GM12878 (cell line): ENCODE measurements around the gene CIB4. TPM values are rescaled to one million over a fixed set of nuclear protein-coding genes. Genes with fewer than 3 reads are reported as not detected.

Source experiments
- ATAC-seq: fragments of 200-7000 bp; cut with Tn5 transposase; 3 replicates; pipeline ENCODE4 v1.9.1; 2020; ENCODE audit warnings: mild to moderate bottlenecking, moderate library complexity
- BruUV-seq: library from RNA; stranded (reverse); fragments of 400-500 nt; replicated peaks from 2 replicates; lab custom pipeline; 2021; lab: Mats Ljungman, UMichigan
- CTCF ChIA-PET: fragments of 300-600 bp; sonication (Branson Sonifier 250); formaldehyde crosslinking; extraction: SDS; loops from one replicate; lab custom pipeline; 2021; ENCODE audit warnings: inconsistent platforms; lab: Yijun Ruan, JAX
- POLR2A ChIA-PET: fragments of 350-600 bp; formaldehyde crosslinking; extraction: SDS; loops from one replicate; lab custom pipeline; 2021; ENCODE audit warnings: inconsistent platforms; lab: Charles Lee
- RAD21 ChIA-PET: fragments of 300-600 bp; sonication (Branson Sonifier 250); formaldehyde crosslinking; loops from one replicate; lab custom pipeline; 2023; ENCODE audit warnings: antibody characterized with exemption; ENCODE audit not compliant: unreplicated experiment; lab: Charles Lee
- SMC1A ChIA-PET: fragments of 300-600 bp; sonication (Branson Sonifier 250); formaldehyde crosslinking; loops from one replicate; lab custom pipeline; 2023; ENCODE audit not compliant: unreplicated experiment, uncharacterized antibody; lab: Charles Lee
- DNase-seq: peaks from one replicate; pipeline ENCODE4 v3.0.0-alpha.2; 2011; ENCODE audit warnings: low read depth, low spot score
- FAIRE-seq: peaks from 3 replicates; lab custom pipeline; 2011; peaks lifted over from hg19 to GRCh38; lab: Jason Lieb, UNC
- H2AFZ ChIP-seq: 2 replicates; pipeline ENCODE4 v1.6.0; 2011; ENCODE audit warnings: low read depth, low read length, control low read depth; ENCODE audit not compliant: control insufficient read depth
- H3K27ac ChIP-seq: 2 replicates; pipeline ENCODE4 v1.5.1; 2011; ENCODE audit warnings: control low read depth; ENCODE audit not compliant: control insufficient read depth, insufficient read depth
- H3K27me3 ChIP-seq, 2 experiments: replicated peaks in 1 of 2; 2 replicates each; pipeline versions ENCODE4 v1.6.0 to v1.6.1; 2011; ENCODE audit warnings: low read length in 1 of 2; ENCODE audit not compliant: control insufficient read depth in 2 of 2, insufficient read depth in 2 of 2
- H3K36me3 ChIP-seq, 2 experiments: 2 replicates each; pipeline ENCODE4 v1.5.1; 2011; ENCODE audit warnings: low read length in 1 of 2; ENCODE audit not compliant: control insufficient read depth in 2 of 2, insufficient read depth in 2 of 2
- H3K4me1 ChIP-seq: 2 replicates; pipeline ENCODE4 v1.6.1; 2011; ENCODE audit warnings: mild to moderate bottlenecking, low read length, moderate library complexity, mixed read lengths; ENCODE audit not compliant: control insufficient read depth, insufficient read depth
- H3K4me2 ChIP-seq: 2 replicates; pipeline ENCODE4 v1.6.0; 2011; ENCODE audit warnings: control low read depth; ENCODE audit not compliant: control insufficient read depth, insufficient read depth
- H3K4me3 ChIP-seq: fragments of 200-600 bp; sonication (generic); 2 replicates; pipeline ENCODE4 v1.5.1; 2016
- H3K79me2 ChIP-seq: 2 replicates; pipeline ENCODE4 v1.6.0; 2011; ENCODE audit warnings: low read length; ENCODE audit not compliant: control insufficient read depth, insufficient read depth
- H3K9ac ChIP-seq: 2 replicates; pipeline ENCODE4 v1.8.0; 2011; ENCODE audit warnings: low read length, control low read depth, mixed read lengths; ENCODE audit not compliant: control insufficient read depth, insufficient read depth
- H3K9me3 ChIP-seq: replicated peaks from 3 replicates; pipeline ENCODE4 v1.5.1; 2011; ENCODE audit warnings: mild to moderate bottlenecking, low read length; ENCODE audit not compliant: control insufficient read depth, insufficient read depth
- H4K20me1 ChIP-seq: 2 replicates; pipeline ENCODE4 v1.6.0; 2011; ENCODE audit not compliant: control insufficient read depth, insufficient read depth
- CREB1 ChIP-seq: IDR thresholded peaks from 2 replicates; pipeline ENCODE4 v1.6.1; 2012; ENCODE audit warnings: low read depth, mild to moderate bottlenecking, inconsistent platforms
- CREM ChIP-seq: IDR thresholded peaks from 2 replicates; pipeline ENCODE4 v1.6.1; 2014; ENCODE audit warnings: antibody characterized with exemption, low read depth
- EZH2 ChIP-seq: IDR thresholded peaks from 2 replicates; pipeline ENCODE4 v1.6.1; 2012; ENCODE audit warnings: low read depth, mild to moderate bottlenecking, control low read depth, inconsistent platforms, low read length, borderline replicate concordance; ENCODE audit not compliant: control insufficient read depth
- NR2C2 ChIP-seq: IDR thresholded peaks from 2 replicates; pipeline ENCODE4 v1.6.1; 2011; ENCODE audit warnings: borderline replicate concordance, low read depth; ENCODE audit not compliant: control insufficient read depth, insufficient read length
- RAD51 ChIP-seq: fragments of 450-650 bp; IDR thresholded peaks from 2 replicates; pipeline ENCODE4 v1.6.1; 2016; ENCODE audit warnings: moderate library complexity, mild to moderate bottlenecking, inconsistent platforms
- TCF7 ChIP-seq: IDR thresholded peaks from 2 replicates; pipeline ENCODE4 v1.6.1; 2014; ENCODE audit warnings: antibody characterized with exemption, borderline replicate concordance
- WGBS: methylation state at CpG from one replicate; pipeline ENCODE4 v1.1.6; 2016; ENCODE audit warnings: low lambda C conversion rate; ENCODE audit not compliant: insufficient replicate concordance, insufficient coverage; ENCODE audit errors: missing lambda C conversion rate; 5-methylcytosine and 5-hydroxymethylcytosine counted together
- in situ Hi-C: fragments of 300-500 bp; cut with MboI; formaldehyde crosslinking; loops from 9 replicates; pipeline ENCODE4 v1.14.3; 2018; ENCODE audit warnings: mixed read lengths
- intact Hi-C: fragments of 100-400 bp; cut with micrococcal nuclease; formaldehyde crosslinking; loops from one replicate; pipeline ENCODE4 v1.14.2; 2022; ENCODE audit not compliant: unreplicated experiment
- polyA plus RNA-seq, 11 experiments: library from polyadenylated mRNA; depleted of rRNA in 4 of 11; unstranded in 6 of 11; stranded (reverse) in 5 of 11; fragments of >200 nt; fragmentation: Nextera tagmentation in 4 of 11; fragmentation: Illumina TruSeq in 1 of 11; extraction: Ambion mirVana in 4 of 11; extraction: Trizol in 1 of 11; gene quantifications; 1 replicate in 1 of 11; 2 replicates in 10 of 11; pipeline versions ENCODE4 v1.2.1 to v1.2.3, GENCODE V29; 2011 to 2016; ENCODE audit warnings: inconsistent platforms in 2 of 11, missing spikeins in 2 of 11, low read depth in 1 of 11
- total RNA-seq, 4 experiments: library from RNA; depleted of rRNA in 3 of 4; stranded (reverse); fragments of >200 nt in 3 of 4; fragmentation: Illumina TruSeq in 1 of 4; extraction: Trizol in 1 of 4; gene quantifications; 2 replicates each; pipeline versions ENCODE4 v1.2.1 to v1.2.3, GENCODE V29; 2013 to 2021
- TF ChIP-seq, protein P1 (sequence below): IDR thresholded peaks from 2 replicates; pipeline ENCODE4 v1.6.1; 2012; ENCODE audit warnings: low read depth, low read length, improper control_type of control experiment
- TF ChIP-seq, protein P2 (sequence below): fragments of 150-350 bp; IDR thresholded peaks from 2 replicates; pipeline ENCODE4 v1.6.1; 2014; ENCODE audit warnings: mild to moderate bottlenecking, low read depth, low read length
- TF ChIP-seq, protein P3 (sequence below): fragments of 450-650 bp; IDR thresholded peaks from 2 replicates; pipeline ENCODE4 v1.6.1; 2018; ENCODE audit warnings: mild to moderate bottlenecking, low read depth, moderate library complexity; ENCODE audit not compliant: partially characterized antibody

Gene CIB4
- total and polyA plus RNA-seq, 10 of the 15 experiments (the other 5 are each of a cell fraction or from before 2014, with no cell fraction given) = not detected

DNA sequence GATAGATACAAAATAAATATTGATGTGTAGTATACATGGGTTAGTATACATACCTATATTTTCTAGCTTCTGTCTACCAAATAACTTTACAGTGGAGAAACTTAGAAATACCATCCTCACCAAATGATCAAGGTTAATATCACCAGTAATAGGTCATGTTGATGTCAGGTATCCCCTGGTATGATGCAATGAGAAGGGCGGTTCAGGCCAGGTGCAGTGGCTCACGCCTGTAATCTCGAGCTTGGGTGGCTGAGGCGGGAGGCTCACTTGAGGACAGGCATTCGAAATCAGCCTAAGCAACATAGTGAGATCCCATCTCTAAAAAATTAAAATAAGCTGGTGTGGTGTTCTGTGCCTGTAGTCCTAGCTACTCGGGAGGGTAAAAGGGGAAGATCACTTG lies 38.6 kb downstream of the CIB4 start:
- FAIRE-seq (no peak), ATAC-seq (no peak), DNase-seq (no peak)
- H3K9me3 ChIP-seq = no peaks in the 10 kb centered on the region
- ChIA-PET RAD21 (interaction anchor here (2.7 kb wide), 1 partner anchor 143 kb away, joined by 11 read pairs; no protein-coding TSS in a partner anchor), SMC1A (interaction anchor here (6.2 kb wide), 1 partner anchor 143 kb away, joined by 53 read pairs; no protein-coding TSS in a partner anchor), POLR2A (no interaction called here), CTCF (interaction anchor here (0.6 to 8.3 kb wide), 4 partner anchors 25 to 162 kb away, joined by 3 to 156 read pairs (median 3); no protein-coding TSS in a partner anchor)
- no peaks in the 10 kb centered on the region; a peak in 3 of 4 replicates for H3K27me3 ChIP-seq
- H3K4me2 ChIP-seq = no peak overlapping the region
- intact Hi-C loops = no loop called here
- H2AFZ ChIP-seq = no peak overlapping the region
- WGBS = 44% methylated on average over 6 of the region's 6 CpGs
- H3K27ac ChIP-seq = no peak overlapping the region
- no peaks in the 10 kb centered on the region for H3K4me1 ChIP-seq
- no peaks in the 10 kb centered on the region for H4K20me1 ChIP-seq
- BruUV-seq = no TSS peak
- H3K79me2 ChIP-seq = no peaks in the 10 kb centered on the region
- no peaks in the 10 kb centered on the region for H3K36me3 ChIP-seq
- no peak overlapping the region for H3K9ac ChIP-seq
- TF ChIP-seq CREB1 (no peak), NR2C2 (no peak), TCF7 (no peak), CREM (no peak), RAD51 (no peak), EZH2 (no peak)
- TF ChIP-seq, protein P1, sequence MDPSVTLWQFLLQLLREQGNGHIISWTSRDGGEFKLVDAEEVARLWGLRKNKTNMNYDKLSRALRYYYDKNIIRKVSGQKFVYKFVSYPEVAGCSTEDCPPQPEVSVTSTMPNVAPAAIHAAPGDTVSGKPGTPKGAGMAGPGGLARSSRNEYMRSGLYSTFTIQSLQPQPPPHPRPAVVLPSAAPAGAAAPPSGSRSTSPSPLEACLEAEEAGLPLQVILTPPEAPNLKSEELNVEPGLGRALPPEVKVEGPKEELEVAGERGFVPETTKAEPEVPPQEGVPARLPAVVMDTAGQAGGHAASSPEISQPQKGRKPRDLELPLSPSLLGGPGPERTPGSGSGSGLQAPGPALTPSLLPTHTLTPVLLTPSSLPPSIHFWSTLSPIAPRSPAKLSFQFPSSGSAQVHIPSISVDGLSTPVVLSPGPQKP = no peak
- TF ChIP-seq, protein P2, sequence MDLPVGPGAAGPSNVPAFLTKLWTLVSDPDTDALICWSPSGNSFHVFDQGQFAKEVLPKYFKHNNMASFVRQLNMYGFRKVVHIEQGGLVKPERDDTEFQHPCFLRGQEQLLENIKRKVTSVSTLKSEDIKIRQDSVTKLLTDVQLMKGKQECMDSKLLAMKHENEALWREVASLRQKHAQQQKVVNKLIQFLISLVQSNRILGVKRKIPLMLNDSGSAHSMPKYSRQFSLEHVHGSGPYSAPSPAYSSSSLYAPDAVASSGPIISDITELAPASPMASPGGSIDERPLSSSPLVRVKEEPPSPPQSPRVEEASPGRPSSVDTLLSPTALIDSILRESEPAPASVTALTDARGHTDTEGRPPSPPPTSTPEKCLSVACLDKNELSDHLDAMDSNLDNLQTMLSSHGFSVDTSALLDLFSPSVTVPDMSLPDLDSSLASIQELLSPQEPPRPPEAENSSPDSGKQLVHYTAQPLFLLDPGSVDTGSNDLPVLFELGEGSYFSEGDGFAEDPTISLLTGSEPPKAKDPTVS = no peak
- TF ChIP-seq, protein P3, sequence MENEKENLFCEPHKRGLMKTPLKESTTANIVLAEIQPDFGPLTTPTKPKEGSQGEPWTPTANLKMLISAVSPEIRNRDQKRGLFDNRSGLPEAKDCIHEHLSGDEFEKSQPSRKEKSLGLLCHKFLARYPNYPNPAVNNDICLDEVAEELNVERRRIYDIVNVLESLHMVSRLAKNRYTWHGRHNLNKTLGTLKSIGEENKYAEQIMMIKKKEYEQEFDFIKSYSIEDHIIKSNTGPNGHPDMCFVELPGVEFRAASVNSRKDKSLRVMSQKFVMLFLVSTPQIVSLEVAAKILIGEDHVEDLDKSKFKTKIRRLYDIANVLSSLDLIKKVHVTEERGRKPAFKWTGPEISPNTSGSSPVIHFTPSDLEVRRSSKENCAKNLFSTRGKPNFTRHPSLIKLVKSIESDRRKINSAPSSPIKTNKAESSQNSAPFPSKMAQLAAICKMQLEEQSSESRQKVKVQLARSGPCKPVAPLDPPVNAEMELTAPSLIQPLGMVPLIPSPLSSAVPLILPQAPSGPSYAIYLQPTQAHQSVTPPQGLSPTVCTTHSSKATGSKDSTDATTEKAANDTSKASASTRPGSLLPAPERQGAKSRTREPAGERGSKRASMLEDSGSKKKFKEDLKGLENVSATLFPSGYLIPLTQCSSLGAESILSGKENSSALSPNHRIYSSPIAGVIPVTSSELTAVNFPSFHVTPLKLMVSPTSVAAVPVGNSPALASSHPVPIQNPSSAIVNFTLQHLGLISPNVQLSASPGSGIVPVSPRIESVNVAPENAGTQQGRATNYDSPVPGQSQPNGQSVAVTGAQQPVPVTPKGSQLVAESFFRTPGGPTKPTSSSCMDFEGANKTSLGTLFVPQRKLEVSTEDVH = no peak
- H3K4me3 ChIP-seq = no peak overlapping the region
- in situ Hi-C loops = loop anchor here (5.0 kb wide), 1 partner anchor 140 kb away; no protein-coding TSS in a partner anchor
